ENCODE results near the gene TRPV4. TPM values are rescaled to one million over a fixed set of nuclear protein-coding genes. Genes with fewer than 3 reads are reported as not detected.

Gene TRPV4
- total and polyA plus RNA-seq, 2 experiments from 2014 or later: 0.66 to 1.1 TPM

GRCh38 chr12:109759595-109759994 is 73.6 kb downstream of the TRPV4 start (continued):
- no peak for TF ChIP-seq ZNF462 (CRISPR knock-in tag; IDR thresholded peaks at IDR 0.05)
- TF ChIP-seq REST (IDR thresholded peaks at IDR 0.05; ENCODE audit: unreplicated experiment): no peak
- TF ChIP-seq EZH2 (IDR thresholded peaks at IDR 0.05; ENCODE audit: low read depth, unreplicated experiment): no peak
- TF ChIP-seq CREB1 (CRISPR knock-in tag; IDR thresholded peaks at IDR 0.05; ENCODE audit: low read depth): no peak
- TF ChIP-seq POLR2AphosphoS5 (IDR thresholded peaks at IDR 0.05; ENCODE audit: low read depth): no peak

Measured in GM23338 (cell line).